Measurements from ENCODE around the gene EEFSEC. TPM values are rescaled to one million over a fixed set of nuclear protein-coding genes. Genes with fewer than 3 reads are reported as not detected.

Gene EEFSEC
- total RNA-seq, 1 donor from 2014 or later = 19.3 TPM

- no peak for DNase-seq (ENCODE audit: low spot score)
- intact Hi-C loops (cut with DNase I) = no loop called here
Observed at GRCh38 chr3:128278130-128278529, 124.8 kb downstream of the EEFSEC start.

GRCh38 chr3:128278761-128279600 is 125.7 kb downstream of the EEFSEC start:
- intact Hi-C loops (cut with DNase I) = no loop called here
- peak; percentile 72 for DNase-seq (ENCODE audit: low spot score)

GRCh38 chr3:128279601-128279880 is 126.3 kb downstream of the EEFSEC start:
- no peak for DNase-seq (ENCODE audit: low spot score)
- intact Hi-C loops (cut with DNase I) = no loop called here

GRCh38 chr3:128280481-128281052 is 127.3 kb downstream of the EEFSEC start:
- intact Hi-C loops (cut with DNase I) = no loop called here

GRCh38 chr3:128281056-128281455 is 127.8 kb downstream of the EEFSEC start:
- intact Hi-C loops (cut with DNase I) = no loop called here

More at GRCh38 chr3:128280481-128281052, 127.3 kb downstream of the EEFSEC start:
- no peak for DNase-seq (ENCODE audit: low spot score)

GRCh38 chr3:128281461-128282367 is 128.4 kb downstream of the EEFSEC start:
- no peak for DNase-seq (ENCODE audit: low spot score)
- intact Hi-C loops (cut with DNase I) = no loop called here

More at GRCh38 chr3:128281056-128281455, 127.8 kb downstream of the EEFSEC start:
- no peak for DNase-seq (ENCODE audit: low spot score)

- intact Hi-C loops (cut with DNase I) = no loop called here
- DNase-seq (ENCODE audit: low spot score) = no peak
Observed at GRCh38 chr3:128282380-128283196, 129.3 kb downstream of the EEFSEC start.

- DNase-seq (ENCODE audit: low spot score) = no peak
- intact Hi-C loops (cut with DNase I) = no loop called here
Observed at GRCh38 chr3:128283421-128283820, 130.1 kb downstream of the EEFSEC start.

- intact Hi-C loops (cut with DNase I) = no loop called here
- DNase-seq (ENCODE audit: low spot score) = no peak
Observed at GRCh38 chr3:128285042-128285966, 132.0 kb downstream of the EEFSEC start.

- intact Hi-C loops (cut with DNase I) = no loop called here
- no peak for DNase-seq (ENCODE audit: low spot score)
Observed at GRCh38 chr3:128285967-128286321, 132.7 kb downstream of the EEFSEC start.

GRCh38 chr3:128286691-128287090 is 133.4 kb downstream of the EEFSEC start:
- DNase-seq (ENCODE audit: low spot score) = no peak
- intact Hi-C loops (cut with DNase I) = no loop called here

- intact Hi-C loops (cut with DNase I) = no loop called here
- DNase-seq (ENCODE audit: low spot score) = no peak
Observed at GRCh38 chr3:128287216-128287615, 133.9 kb downstream of the EEFSEC start.

GRCh38 chr3:128289534-128289933 is 136.3 kb downstream of the EEFSEC start:
- intact Hi-C loops (cut with DNase I) = no loop called here
- DNase-seq (ENCODE audit: low spot score) = no peak

- no peak for DNase-seq (ENCODE audit: low spot score)
- intact Hi-C loops (cut with DNase I) = no loop called here
Observed at GRCh38 chr3:128290484-128290883, 137.2 kb downstream of the EEFSEC start.

- DNase-seq (ENCODE audit: low spot score) = no peak
- intact Hi-C loops (cut with DNase I) = no loop called here
Observed at GRCh38 chr3:128293930-128294329, 140.6 kb downstream of the EEFSEC start.

- intact Hi-C loops (cut with DNase I) = loop anchor here (5.0 kb wide), 1 partner anchor 72 kb away; no protein-coding TSS in a partner anchor
- no peak for DNase-seq (ENCODE audit: low spot score)
Observed at GRCh38 chr3:128294999-128295468, 141.8 kb downstream of the EEFSEC start.

GRCh38 chr3:128296469-128297251 is 143.4 kb downstream of the EEFSEC start:
- no peak for DNase-seq (ENCODE audit: low spot score)
- intact Hi-C loops (cut with DNase I) = loop anchor here (5.0 kb wide), 1 partner anchor 71 kb away; no protein-coding TSS in a partner anchor

Data from cardiac septum (tissue), 1 donor.